ENCODE results near the gene MOCS3. TPM values are rescaled to one million over a fixed set of nuclear protein-coding genes. Genes with fewer than 3 reads are reported as not detected.

The MOCS3 gene
- total and polyA plus RNA-seq, 10 of the 15 experiments (the other 5 are each of a cell fraction or from before 2014, with no cell fraction given) = 0.87 to 5.9 (median 3.6) TPM

DNA sequence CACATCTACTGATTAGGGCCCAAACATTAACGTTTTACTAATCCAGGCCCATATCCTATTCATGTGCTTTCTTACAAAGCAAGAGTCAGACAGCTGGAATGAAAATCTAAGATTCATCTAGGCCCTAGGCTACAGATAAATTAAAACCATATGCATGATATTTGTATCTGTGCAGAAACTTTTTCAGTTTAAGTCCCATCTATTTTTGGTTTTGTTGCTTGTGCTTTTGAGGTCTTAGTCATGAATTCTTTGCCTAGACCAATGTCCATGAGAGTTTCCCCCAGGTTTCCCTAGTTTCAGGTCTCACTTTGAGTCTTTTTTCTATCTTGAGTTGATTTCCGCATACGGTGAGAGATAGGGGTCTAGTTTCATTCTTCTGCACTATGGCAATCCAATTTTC, 47.6 kb upstream of the MOCS3 start (continued):
- TF ChIP-seq NBN (IDR thresholded peaks at IDR 0.05) = no peak
- no peak for TF ChIP-seq ZNF274 (IDR thresholded peaks at IDR 0.05; ENCODE audit: insufficient read depth, insufficient read length)
- TF ChIP-seq FOXM1 (IDR thresholded peaks at IDR 0.05; ENCODE audit: low read depth, low read length) = peak; percentile 29; the same call in 1 of the 2 replicates
- no peak for TF ChIP-seq HDGF (IDR thresholded peaks at IDR 0.05)
- no peak for TF ChIP-seq MEF2B (IDR thresholded peaks at IDR 0.05; ENCODE audit: partially characterized antibody, poor library complexity, severe bottlenecking)
- no peak for TF ChIP-seq SIX5 (IDR thresholded peaks at IDR 0.05; ENCODE audit: low read depth, low read length, severe bottlenecking)
- no peak for TF ChIP-seq STAT1 (conservative IDR thresholded peaks at IDR 0.05)
- TF ChIP-seq, protein P1, sequence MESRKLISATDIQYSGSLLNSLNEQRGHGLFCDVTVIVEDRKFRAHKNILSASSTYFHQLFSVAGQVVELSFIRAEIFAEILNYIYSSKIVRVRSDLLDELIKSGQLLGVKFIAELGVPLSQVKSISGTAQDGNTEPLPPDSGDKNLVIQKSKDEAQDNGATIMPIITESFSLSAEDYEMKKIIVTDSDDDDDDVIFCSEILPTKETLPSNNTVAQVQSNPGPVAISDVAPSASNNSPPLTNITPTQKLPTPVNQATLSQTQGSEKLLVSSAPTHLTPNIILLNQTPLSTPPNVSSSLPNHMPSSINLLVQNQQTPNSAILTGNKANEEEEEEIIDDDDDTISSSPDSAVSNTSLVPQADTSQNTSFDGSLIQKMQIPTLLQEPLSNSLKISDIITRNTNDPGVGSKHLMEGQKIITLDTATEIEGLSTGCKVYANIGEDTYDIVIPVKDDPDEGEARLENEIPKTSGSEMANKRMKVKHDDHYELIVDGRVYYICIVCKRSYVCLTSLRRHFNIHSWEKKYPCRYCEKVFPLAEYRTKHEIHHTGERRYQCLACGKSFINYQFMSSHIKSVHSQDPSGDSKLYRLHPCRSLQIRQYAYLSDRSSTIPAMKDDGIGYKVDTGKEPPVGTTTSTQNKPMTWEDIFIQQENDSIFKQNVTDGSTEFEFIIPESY (IDR thresholded peaks at IDR 0.05) = no peak
- peak; percentile 63; the same call in 1 of the 2 replicates for TF ChIP-seq ZBED1 (IDR thresholded peaks at IDR 0.05; ENCODE audit: borderline replicate concordance)

GRCh38 chr20:50911716-50912115, 46.9 kb upstream of the MOCS3 start:
- Histone ChIP-seq H3K4me1 (ENCODE audit: control insufficient read depth, insufficient read depth, low read length) (peaks cover 60% of the 10 kb centered on the region), H3K9me3 (replicated peaks; ENCODE audit: control insufficient read depth, insufficient read depth, low read length) (no peaks in the 10 kb centered on the region), H4K20me1 (ENCODE audit: control insufficient read depth, insufficient read depth) (peaks cover 18% of the 10 kb centered on the region), H3K4me3 (peak overlapping the region; percentile 18; the same call in 1 of the 2 replicates), H3K79me2 (ENCODE audit: control insufficient read depth, insufficient read depth, low read length) (peaks cover 96% of the 10 kb centered on the region), H3K4me2 (ENCODE audit: control insufficient read depth, insufficient read depth) (peak overlapping the region; percentile 91), H2AFZ (ENCODE audit: control insufficient read depth, low read depth, low read length) (no peak overlapping the region), H3K27ac (ENCODE audit: control insufficient read depth, insufficient read depth) (peak overlapping the region; percentile 54), H3K27me3 (replicated peaks in 1 of 2; ENCODE audit: control insufficient read depth in 2 of 2, insufficient read depth in 2 of 2, low read length in 1 of 2) (no peaks in the 10 kb centered on the region), H3K36me3 (ENCODE audit: control insufficient read depth in 2 of 2, insufficient read depth in 2 of 2, low read length in 1 of 2) (peaks cover 3 to 34% of the 10 kb centered on the region in 2 experiments), H3K9ac (ENCODE audit: control insufficient read depth, insufficient read depth, low read length) (peak overlapping the region; percentile 22; the same call in 1 of the 2 replicates)
- 0% methylated on average over 1 of the region's 1 CpG for WGBS (ENCODE audit: insufficient coverage, insufficient replicate concordance, low lambda C conversion rate, missing lambda C conversion rate)
- intact Hi-C loops (cut with micrococcal nuclease; ENCODE audit: unreplicated experiment) (no loop called here), in situ Hi-C loops (cut with MboI) (no loop called here)
- POLR2A ChIA-PET = interaction anchor here (0.7 to 1.4 kb wide), 5 partner anchors 9 to 117 kb away, joined by 3 to 4 read pairs (median 3); partner anchors contain the start of genes BCAS4, DPM1 and MOCS3
- CTCF ChIA-PET = interaction anchor here (0.6 to 3.8 kb wide), 10 partner anchors 9 to 121 kb away, joined by 3 to 44 read pairs (median 4); partner anchors contain the start of genes ADNP and BCAS4
- DNase-seq (ENCODE audit: low read depth, low spot score) = peak; percentile 39
- SMC1A ChIA-PET (ENCODE audit: uncharacterized antibody, unreplicated experiment) = interaction anchor here (1.0 to 4.3 kb wide), 9 partner anchors 9 to 117 kb away, joined by 3 to 17 read pairs (median 6); partner anchors contain the start of gene BCAS4
- BruUV-seq (replicated peaks) = no TSS peak
- FAIRE-seq = peak; percentile 70
- ATAC-seq = peak; percentile 69
- RAD21 ChIA-PET (ENCODE audit: unreplicated experiment) = interaction anchor here (0.8 to 2.0 kb wide), 9 partner anchors 9 to 117 kb away, joined by 3 to 8 read pairs (median 3); partner anchors contain the start of genes ADNP and BCAS4
- TF ChIP-seq, protein P2, sequence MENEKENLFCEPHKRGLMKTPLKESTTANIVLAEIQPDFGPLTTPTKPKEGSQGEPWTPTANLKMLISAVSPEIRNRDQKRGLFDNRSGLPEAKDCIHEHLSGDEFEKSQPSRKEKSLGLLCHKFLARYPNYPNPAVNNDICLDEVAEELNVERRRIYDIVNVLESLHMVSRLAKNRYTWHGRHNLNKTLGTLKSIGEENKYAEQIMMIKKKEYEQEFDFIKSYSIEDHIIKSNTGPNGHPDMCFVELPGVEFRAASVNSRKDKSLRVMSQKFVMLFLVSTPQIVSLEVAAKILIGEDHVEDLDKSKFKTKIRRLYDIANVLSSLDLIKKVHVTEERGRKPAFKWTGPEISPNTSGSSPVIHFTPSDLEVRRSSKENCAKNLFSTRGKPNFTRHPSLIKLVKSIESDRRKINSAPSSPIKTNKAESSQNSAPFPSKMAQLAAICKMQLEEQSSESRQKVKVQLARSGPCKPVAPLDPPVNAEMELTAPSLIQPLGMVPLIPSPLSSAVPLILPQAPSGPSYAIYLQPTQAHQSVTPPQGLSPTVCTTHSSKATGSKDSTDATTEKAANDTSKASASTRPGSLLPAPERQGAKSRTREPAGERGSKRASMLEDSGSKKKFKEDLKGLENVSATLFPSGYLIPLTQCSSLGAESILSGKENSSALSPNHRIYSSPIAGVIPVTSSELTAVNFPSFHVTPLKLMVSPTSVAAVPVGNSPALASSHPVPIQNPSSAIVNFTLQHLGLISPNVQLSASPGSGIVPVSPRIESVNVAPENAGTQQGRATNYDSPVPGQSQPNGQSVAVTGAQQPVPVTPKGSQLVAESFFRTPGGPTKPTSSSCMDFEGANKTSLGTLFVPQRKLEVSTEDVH (IDR thresholded peaks at IDR 0.05; ENCODE audit: low read depth, partially characterized antibody) = no peak
- TF ChIP-seq, protein P3, sequence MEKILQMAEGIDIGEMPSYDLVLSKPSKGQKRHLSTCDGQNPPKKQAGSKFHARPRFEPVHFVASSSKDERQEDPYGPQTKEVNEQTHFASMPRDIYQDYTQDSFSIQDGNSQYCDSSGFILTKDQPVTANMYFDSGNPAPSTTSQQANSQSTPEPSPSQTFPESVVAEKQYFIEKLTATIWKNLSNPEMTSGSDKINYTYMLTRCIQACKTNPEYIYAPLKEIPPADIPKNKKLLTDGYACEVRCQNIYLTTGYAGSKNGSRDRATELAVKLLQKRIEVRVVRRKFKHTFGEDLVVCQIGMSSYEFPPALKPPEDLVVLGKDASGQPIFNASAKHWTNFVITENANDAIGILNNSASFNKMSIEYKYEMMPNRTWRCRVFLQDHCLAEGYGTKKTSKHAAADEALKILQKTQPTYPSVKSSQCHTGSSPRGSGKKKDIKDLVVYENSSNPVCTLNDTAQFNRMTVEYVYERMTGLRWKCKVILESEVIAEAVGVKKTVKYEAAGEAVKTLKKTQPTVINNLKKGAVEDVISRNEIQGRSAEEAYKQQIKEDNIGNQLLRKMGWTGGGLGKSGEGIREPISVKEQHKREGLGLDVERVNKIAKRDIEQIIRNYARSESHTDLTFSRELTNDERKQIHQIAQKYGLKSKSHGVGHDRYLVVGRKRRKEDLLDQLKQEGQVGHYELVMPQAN (conservative IDR thresholded peaks at IDR 0.05) = no peak
- TF ChIP-seq POLR2A (IDR thresholded peaks at IDR 0.05; ENCODE audit: low read depth, low read length) (no peak), ATF7 (IDR thresholded peaks at IDR 0.05; ENCODE audit: low read depth) (no peak; the same call in 1 of the 2 replicates), IKZF2 (IDR thresholded peaks at IDR 0.05) (0 out of 4 replicates have a peak, but pooled peaks of 1 of the 2 experiments have one; percentile 9)
- TF ChIP-seq, protein P4, sequence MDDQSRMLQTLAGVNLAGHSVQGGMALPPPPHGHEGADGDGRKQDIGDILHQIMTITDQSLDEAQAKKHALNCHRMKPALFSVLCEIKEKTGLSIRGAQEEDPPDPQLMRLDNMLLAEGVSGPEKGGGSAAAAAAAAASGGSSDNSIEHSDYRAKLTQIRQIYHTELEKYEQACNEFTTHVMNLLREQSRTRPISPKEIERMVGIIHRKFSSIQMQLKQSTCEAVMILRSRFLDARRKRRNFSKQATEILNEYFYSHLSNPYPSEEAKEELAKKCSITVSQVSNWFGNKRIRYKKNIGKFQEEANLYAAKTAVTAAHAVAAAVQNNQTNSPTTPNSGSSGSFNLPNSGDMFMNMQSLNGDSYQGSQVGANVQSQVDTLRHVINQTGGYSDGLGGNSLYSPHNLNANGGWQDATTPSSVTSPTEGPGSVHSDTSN (IDR thresholded peaks at IDR 0.05; ENCODE audit: insufficient replicate concordance, low read depth, low read length) = no peak
